ENCODE measurements around the gene TMEM89.

TMEM89 gene

DNA sequence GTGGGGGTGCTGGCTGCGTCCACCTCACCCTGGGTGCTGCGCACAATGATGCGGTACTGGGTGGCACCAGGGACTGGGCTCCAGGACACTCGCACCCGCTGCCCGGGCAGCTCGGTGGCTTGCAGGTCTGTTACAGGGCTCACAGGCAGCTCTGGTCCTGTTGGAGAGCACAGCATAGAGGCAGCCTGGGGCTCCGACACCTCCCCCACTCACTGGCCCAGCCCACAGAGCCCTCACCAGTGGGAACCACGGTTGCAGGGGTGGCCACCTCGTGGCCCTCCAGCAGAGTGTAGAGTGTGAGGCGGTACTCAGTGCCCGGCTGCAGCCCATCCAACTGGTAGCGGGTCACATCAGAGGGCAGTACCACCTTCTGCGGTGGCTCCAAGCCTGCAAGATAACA, 30.1 kb downstream of the TMEM89 start:
- Histone ChIP-seq H3F3A (ENCODE audit: insufficient read depth) (no peaks in the 10 kb centered on the region), H3K36me3 (ENCODE audit: low read length) (no peaks in the 10 kb centered on the region), H2AFZ (ENCODE audit: low read depth, low read length, severe bottlenecking) (no peak overlapping the region), H3K9me3 (ENCODE audit: insufficient read depth, low read length) (no peaks in the 10 kb centered on the region), H4K20me1 (ENCODE audit: low read depth, low read length) (no peaks in the 10 kb centered on the region), H3K79me2 (ENCODE audit: insufficient read depth, low read length) (no peaks in the 10 kb centered on the region), H3K27me3 (ENCODE audit: low read length) (no peaks in the 10 kb centered on the region), H3K9ac (ENCODE audit: low read length) (no peak overlapping the region), H3K27ac (ENCODE audit: low read depth, low read length) (no peak overlapping the region), H3K9me2 (replicated peaks; ENCODE audit: insufficient read depth, low read length) (no peaks in the 10 kb centered on the region), H3K4me3 (ENCODE audit: insufficient read depth, low read length, poor library complexity, severe bottlenecking) (no peak overlapping the region), H3K4me2 (ENCODE audit: low read depth, low read length, poor library complexity, severe bottlenecking) (no peak overlapping the region)
- TF ChIP-seq EZH2phosphoT487 (conservative IDR thresholded peaks at IDR 0.05; ENCODE audit: low read length), result no peak
- TF ChIP-seq, protein P1, sequence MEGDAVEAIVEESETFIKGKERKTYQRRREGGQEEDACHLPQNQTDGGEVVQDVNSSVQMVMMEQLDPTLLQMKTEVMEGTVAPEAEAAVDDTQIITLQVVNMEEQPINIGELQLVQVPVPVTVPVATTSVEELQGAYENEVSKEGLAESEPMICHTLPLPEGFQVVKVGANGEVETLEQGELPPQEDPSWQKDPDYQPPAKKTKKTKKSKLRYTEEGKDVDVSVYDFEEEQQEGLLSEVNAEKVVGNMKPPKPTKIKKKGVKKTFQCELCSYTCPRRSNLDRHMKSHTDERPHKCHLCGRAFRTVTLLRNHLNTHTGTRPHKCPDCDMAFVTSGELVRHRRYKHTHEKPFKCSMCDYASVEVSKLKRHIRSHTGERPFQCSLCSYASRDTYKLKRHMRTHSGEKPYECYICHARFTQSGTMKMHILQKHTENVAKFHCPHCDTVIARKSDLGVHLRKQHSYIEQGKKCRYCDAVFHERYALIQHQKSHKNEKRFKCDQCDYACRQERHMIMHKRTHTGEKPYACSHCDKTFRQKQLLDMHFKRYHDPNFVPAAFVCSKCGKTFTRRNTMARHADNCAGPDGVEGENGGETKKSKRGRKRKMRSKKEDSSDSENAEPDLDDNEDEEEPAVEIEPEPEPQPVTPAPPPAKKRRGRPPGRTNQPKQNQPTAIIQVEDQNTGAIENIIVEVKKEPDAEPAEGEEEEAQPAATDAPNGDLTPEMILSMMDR (IDR thresholded peaks at IDR 0.05; ENCODE audit: insufficient read depth, low read length, poor library complexity, severe bottlenecking), result no peak

GRCh38 chr3:48588230-48588629, 33.3 kb downstream of the TMEM89 start:
- H3K27ac ChIP-seq (ENCODE audit: low read depth, low read length), result no peak overlapping the region
- H3K9me3 ChIP-seq (ENCODE audit: insufficient read depth, low read length), result no peaks in the 10 kb centered on the region

DNA sequence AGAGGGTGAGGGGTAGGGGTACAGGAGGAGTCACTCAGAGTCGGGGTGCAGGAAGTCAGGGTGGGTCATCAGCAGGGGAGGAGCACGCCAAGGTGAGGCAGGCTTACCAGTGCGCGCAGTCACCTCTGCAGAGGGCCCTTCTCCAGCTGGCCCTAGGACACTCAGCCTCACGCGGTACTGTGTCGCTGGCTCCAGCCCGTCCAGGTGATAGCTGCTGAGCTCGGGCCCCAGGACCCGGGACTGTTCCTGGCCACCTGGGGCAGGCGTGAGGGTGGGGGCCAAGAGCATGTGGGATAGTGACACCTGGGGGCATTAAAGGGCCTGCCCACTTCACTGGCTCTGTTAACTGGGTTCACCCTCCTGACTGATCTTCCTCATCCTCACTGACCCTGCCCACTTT, 33.9 kb downstream of the TMEM89 start:
- Histone ChIP-seq H3K4me3 (ENCODE audit: insufficient read depth, low read length, poor library complexity, severe bottlenecking) (no peak overlapping the region), H3F3A (ENCODE audit: insufficient read depth) (no peaks in the 10 kb centered on the region), H3K4me2 (ENCODE audit: low read depth, low read length, poor library complexity, severe bottlenecking) (no peak overlapping the region), H3K9me3 (ENCODE audit: insufficient read depth, low read length) (no peaks in the 10 kb centered on the region), H4K20me1 (ENCODE audit: low read depth, low read length) (no peaks in the 10 kb centered on the region), H2AFZ (ENCODE audit: low read depth, low read length, severe bottlenecking) (no peak overlapping the region), H3K9me2 (replicated peaks; ENCODE audit: insufficient read depth, low read length) (no peaks in the 10 kb centered on the region), H3K36me3 (ENCODE audit: low read length) (no peaks in the 10 kb centered on the region), H3K79me2 (ENCODE audit: insufficient read depth, low read length) (no peaks in the 10 kb centered on the region), H3K27ac (ENCODE audit: low read depth, low read length) (no peak overlapping the region), H3K27me3 (ENCODE audit: low read length) (no peaks in the 10 kb centered on the region), H3K9ac (ENCODE audit: low read length) (no peak overlapping the region)
- TF ChIP-seq, protein P1 (IDR thresholded peaks at IDR 0.05; ENCODE audit: insufficient read depth, low read length, poor library complexity, severe bottlenecking), result no peak
- TF ChIP-seq EZH2phosphoT487 (conservative IDR thresholded peaks at IDR 0.05; ENCODE audit: low read length), result no peak

More at GRCh38 chr3:48588230-48588629, 33.3 kb downstream of the TMEM89 start:
- H3K79me2 ChIP-seq (ENCODE audit: insufficient read depth, low read length), result no peaks in the 10 kb centered on the region
- H3F3A ChIP-seq (ENCODE audit: insufficient read depth), result no peaks in the 10 kb centered on the region
- H3K9ac ChIP-seq (ENCODE audit: low read length), result no peak overlapping the region
- no peaks in the 10 kb centered on the region for H4K20me1 ChIP-seq (ENCODE audit: low read depth, low read length)
- no peak overlapping the region for H2AFZ ChIP-seq (ENCODE audit: low read depth, low read length, severe bottlenecking)
- TF ChIP-seq EZH2phosphoT487 (conservative IDR thresholded peaks at IDR 0.05; ENCODE audit: low read length), result no peak
- TF ChIP-seq, protein P1 (IDR thresholded peaks at IDR 0.05; ENCODE audit: insufficient read depth, low read length, poor library complexity, severe bottlenecking), result no peak
- H3K4me3 ChIP-seq (ENCODE audit: insufficient read depth, low read length, poor library complexity, severe bottlenecking), result no peak overlapping the region
- H3K9me2 ChIP-seq (replicated peaks; ENCODE audit: insufficient read depth, low read length), result no peaks in the 10 kb centered on the region
- no peaks in the 10 kb centered on the region for H3K36me3 ChIP-seq (ENCODE audit: low read length)
- H3K4me2 ChIP-seq (ENCODE audit: low read depth, low read length, poor library complexity, severe bottlenecking), result no peak overlapping the region
- H3K27me3 ChIP-seq (ENCODE audit: low read length), result no peaks in the 10 kb centered on the region
